IMR-90 (cell line): Measurements from ENCODE around the gene PLIN4. TPM values are rescaled to one million over a fixed set of nuclear protein-coding genes. Genes with fewer than 3 reads are reported as not detected.

Source experiments
- ATAC-seq: fragments of 200-7000 bp; cut with Tn5 transposase; 2 replicates; pipeline ENCODE4 v1.9.1; 2020; ENCODE audit warnings: low read depth, mild to moderate bottlenecking, moderate library complexity
- BruUV-seq: library from RNA; stranded (reverse); fragments of 400-500 nt; replicated peaks from 2 replicates; lab custom pipeline; 2021; lab: Mats Ljungman, UMichigan
- CTCF ChIA-PET: fragments of 300-600 bp; formaldehyde crosslinking; extraction: SDS; loops from one replicate; lab custom pipeline; 2021; ENCODE audit warnings: antibody characterized with exemption; lab: Yijun Ruan, JAX
- POLR2A ChIA-PET: fragments of 300-600 bp; sonication (Branson Sonifier 250); formaldehyde crosslinking; loops from one replicate; lab custom pipeline; 2022; ENCODE audit warnings: antibody characterized with exemption; ENCODE audit not compliant: unreplicated experiment; lab: Charles Lee
- DNase-seq: peaks from one replicate; pipeline ENCODE4 v3.0.0; 2013
- H2AFZ ChIP-seq: replicated peaks from 2 replicates; pipeline ENCODE3; 2013; ENCODE audit warnings: low read length, mild to moderate bottlenecking; ENCODE audit not compliant: poor library complexity
- H2AK5ac ChIP-seq: 2 replicates; pipeline ENCODE4 v1.6.1; 2013; ENCODE audit warnings: low read depth, low read length, inconsistent platforms
- H2AK9ac ChIP-seq: replicated peaks from 2 replicates; pipeline ENCODE3; 2013; ENCODE audit warnings: mild to moderate bottlenecking, low read depth, low read length, moderate library complexity; ENCODE audit not compliant: poor library complexity
- H2BK120ac ChIP-seq: 2 replicates; pipeline ENCODE4 v1.6.1; 2013; ENCODE audit warnings: low read depth, low read length, inconsistent platforms
- H2BK15ac ChIP-seq: 3 replicates; pipeline ENCODE4 v1.6.1; 2013; ENCODE audit warnings: low read depth, low read length, inconsistent platforms
- H2BK20ac ChIP-seq: 2 replicates; pipeline ENCODE4 v1.6.1; 2013; ENCODE audit warnings: low read depth, mild to moderate bottlenecking, inconsistent platforms, low read length, moderate library complexity
- H2BK5ac ChIP-seq: 2 replicates; pipeline ENCODE4 v1.6.1; 2013; ENCODE audit warnings: mild to moderate bottlenecking, low read depth, low read length, inconsistent platforms; ENCODE audit not compliant: poor library complexity, severe bottlenecking
- H3K14ac ChIP-seq: replicated peaks from 2 replicates; pipeline ENCODE4 v1.6.1; 2013; ENCODE audit warnings: low read depth, low read length, inconsistent platforms
- H3K18ac ChIP-seq: 2 replicates; pipeline ENCODE4 v1.6.1; 2013; ENCODE audit warnings: low read depth, low read length, control low read depth
- H3K23ac ChIP-seq: 2 replicates; pipeline ENCODE4 v1.6.1; 2013; ENCODE audit warnings: low read depth, low read length, inconsistent platforms
- H3K27ac ChIP-seq: 2 replicates; pipeline ENCODE4 v1.5.1; 2013; ENCODE audit warnings: mild to moderate bottlenecking, control low read depth, low read length; ENCODE audit not compliant: insufficient read depth
- H3K27me3 ChIP-seq: 2 replicates; pipeline ENCODE4 v1.6.1; 2013; ENCODE audit warnings: low read length; ENCODE audit not compliant: control insufficient read depth, insufficient read depth
- H3K36me3 ChIP-seq: 2 replicates; pipeline ENCODE4 v1.6.1; 2013; ENCODE audit warnings: low read length, mixed read lengths; ENCODE audit not compliant: control insufficient read depth, insufficient read depth
- H3K4ac ChIP-seq: 2 replicates; pipeline ENCODE4 v1.6.1; 2013; ENCODE audit warnings: low read depth, low read length, inconsistent platforms
- H3K4me1 ChIP-seq: 2 replicates; pipeline ENCODE4 v1.6.1; 2013; ENCODE audit warnings: low read length, mixed read lengths; ENCODE audit not compliant: control insufficient read depth, insufficient read depth
- H3K4me2 ChIP-seq: 2 replicates; pipeline ENCODE4 v1.6.1; 2013; ENCODE audit warnings: low read depth, mild to moderate bottlenecking, control low read depth, low read length, moderate library complexity
- H3K4me3 ChIP-seq: 2 replicates; pipeline ENCODE4 v1.5.1; 2013; ENCODE audit warnings: low read depth, mild to moderate bottlenecking, control low read depth, low read length, moderate library complexity; ENCODE audit not compliant: insufficient read depth
- H3K56ac ChIP-seq: 2 replicates; pipeline ENCODE4 v1.6.1; 2013; ENCODE audit warnings: low read length, inconsistent platforms; ENCODE audit not compliant: insufficient read depth; ENCODE audit errors: extremely low read depth
- H3K79me1 ChIP-seq, 2 experiments: 2 replicates each; pipeline ENCODE4 v1.6.1; 2013; ENCODE audit warnings: low read length in 2 of 2, inconsistent platforms in 1 of 2, low read depth in 1 of 2
- H3K9ac ChIP-seq: 2 replicates; pipeline ENCODE4 v1.6.1; 2013; ENCODE audit warnings: low read depth, low read length, control low read depth
- H3K9me1 ChIP-seq: 2 replicates; pipeline ENCODE4 v1.6.1; 2013; ENCODE audit warnings: low read length, inconsistent platforms; ENCODE audit not compliant: insufficient read depth
- H3K9me3 ChIP-seq: 2 replicates; pipeline ENCODE4 v1.6.1; 2013; ENCODE audit warnings: low read length; ENCODE audit not compliant: control insufficient read depth, insufficient read depth
- H4K20me1 ChIP-seq: 2 replicates; pipeline ENCODE4 v1.6.1; 2013; ENCODE audit warnings: low read length, inconsistent platforms; ENCODE audit not compliant: insufficient read depth
- H4K5ac ChIP-seq: 2 replicates; pipeline ENCODE4 v1.6.1; 2013; ENCODE audit warnings: mild to moderate bottlenecking, low read depth, low read length, control low read depth
- H4K8ac ChIP-seq, 2 experiments: 2 replicates each; pipeline ENCODE4 v1.6.1; 2013; ENCODE audit warnings: low read depth in 2 of 2, low read length in 2 of 2, control low read depth in 1 of 2, inconsistent platforms in 1 of 2
- H4K91ac ChIP-seq: 2 replicates; pipeline ENCODE4 v1.6.1; 2013; ENCODE audit warnings: low read depth, low read length, inconsistent platforms; ENCODE audit not compliant: insufficient read depth
- CEBPB ChIP-seq: IDR thresholded peaks from 2 replicates; pipeline ENCODE4 v1.6.1; 2012; ENCODE audit warnings: low read depth, low read length, improper control_type of control experiment
- CHD1 ChIP-seq: IDR thresholded peaks from 2 replicates; pipeline ENCODE4 v1.6.1; 2012; ENCODE audit warnings: low read depth, low read length, improper control_type of control experiment
- FOS ChIP-seq: fragments of 150-350 bp; IDR thresholded peaks from 2 replicates; pipeline ENCODE4 v1.6.1; 2016; ENCODE audit warnings: low read depth, low read length
- MAFK ChIP-seq: IDR thresholded peaks from 2 replicates; pipeline ENCODE4 v1.6.1; 2012; ENCODE audit warnings: low read depth, low read length, improper control_type of control experiment
- MAZ ChIP-seq: IDR thresholded peaks from 2 replicates; pipeline ENCODE4 v1.6.1; 2012; ENCODE audit warnings: low read depth, mild to moderate bottlenecking, low read length, improper control_type of control experiment, moderate library complexity, borderline replicate concordance
- MXI1 ChIP-seq: IDR thresholded peaks from 2 replicates; pipeline ENCODE4 v1.6.1; 2012; ENCODE audit warnings: low read depth, mild to moderate bottlenecking, low read length, moderate library complexity, borderline replicate concordance
- NFE2L2 ChIP-seq: fragments of 150-350 bp; IDR thresholded peaks from 2 replicates; pipeline ENCODE4 v1.6.1; 2016; ENCODE audit warnings: low read depth, mild to moderate bottlenecking, low read length
- POLR2A ChIP-seq: IDR thresholded peaks from 2 replicates; pipeline ENCODE4 v1.6.1; 2012; ENCODE audit warnings: mild to moderate bottlenecking, low read depth, low read length
- RAD21 ChIP-seq: IDR thresholded peaks from 2 replicates; pipeline ENCODE4 v1.6.1; 2012; ENCODE audit warnings: low read length, improper control_type of control experiment
- RCOR1 ChIP-seq: IDR thresholded peaks from 2 replicates; pipeline ENCODE4 v1.6.1; 2012; ENCODE audit warnings: mild to moderate bottlenecking, low read length, improper control_type of control experiment; ENCODE audit not compliant: insufficient replicate concordance
- RFX5 ChIP-seq: IDR thresholded peaks from 2 replicates; pipeline ENCODE4 v1.8.0; 2012; ENCODE audit warnings: low read depth, mild to moderate bottlenecking, low read length, moderate library complexity
- SMC3 ChIP-seq: fragments of 150-350 bp; IDR thresholded peaks from 2 replicates; pipeline ENCODE4 v1.6.1; 2016; ENCODE audit warnings: low read depth, mild to moderate bottlenecking, antibody characterized with exemption, low read length, moderate library complexity
- WGBS, 2 experiments: methylation state at CpG; one replicate each; pipeline versions ENCODE4 v1.1.5 to v1.1.7; 2013; ENCODE audit warnings: missing lambda C conversion rate in 2 of 2; ENCODE audit not compliant: insufficient read length in 1 of 2; ENCODE audit errors: extremely low coverage in 2 of 2; 5-methylcytosine and 5-hydroxymethylcytosine counted together
- dilution Hi-C: fragments of 300-500 bp; cut with HindIII; formaldehyde crosslinking; loops from one replicate; pipeline ENCODE4 v1.14.3; 2018; ENCODE audit warnings: low sequenced_read_pairs; ENCODE audit not compliant: unreplicated experiment
- in situ Hi-C: fragments of 300-500 bp; cut with MboI; formaldehyde crosslinking; loops from 3 replicates; pipeline ENCODE4 v1.14.3; 2019; ENCODE audit warnings: low sequenced_read_pairs, inconsistent platforms, mixed read lengths
- intact Hi-C: fragments of 100-400 bp; cut with micrococcal nuclease; formaldehyde crosslinking; loops from 2 replicates; pipeline ENCODE4 v1.10.0; 2022
- polyA plus RNA-seq, 3 experiments: library from polyadenylated mRNA; depleted of rRNA; stranded (reverse); fragments of >200 nt; gene quantifications; 2 replicates each; pipeline ENCODE4 v1.2.3, GENCODE V29; 2012; ENCODE audit warnings: low replicate concordance in 1 of 3
- total RNA-seq: library from RNA; depleted of rRNA; stranded (reverse); fragments of >200 nt; gene quantifications from 2 replicates; pipeline ENCODE4 v1.2.3, GENCODE V29; 2012

The PLIN4 gene
- total and polyA plus RNA-seq, 2 of the 4 experiments (the other 2 are of a cell fraction) = under 0.01 to 0.09 TPM

- ChIA-PET POLR2A (no interaction called here), CTCF (no interaction called here)
- no peaks in the 10 kb centered on the region for H3K36me3 ChIP-seq
- no peak for DNase-seq
- no peak overlapping the region for H2BK15ac ChIP-seq
- no peak overlapping the region for H4K91ac ChIP-seq
- H4K8ac ChIP-seq = no peak overlapping the region
- H3K23ac ChIP-seq = no peak overlapping the region
- no peaks in the 10 kb centered on the region for H3K9me3 ChIP-seq
- intact Hi-C loops (no loop called here), in situ Hi-C loops (no loop called here), dilution Hi-C loops (no loop called here)
- no peak overlapping the region for H3K56ac ChIP-seq
- no peaks in the 10 kb centered on the region for H4K20me1 ChIP-seq
- no peak overlapping the region for H3K14ac ChIP-seq
- no peak for ATAC-seq
- no peak overlapping the region for H2AK9ac ChIP-seq
- H3K4me3 ChIP-seq = no peak overlapping the region
- H2BK20ac ChIP-seq = no peak overlapping the region
- WGBS, 2 experiments = 84% methylated on average over 7 of the region's 18 CpGs; no CpG with 5 or more reads in 1 of the 2 experiments
- peak overlapping the region; percentile 32 for H2AFZ ChIP-seq
- TF ChIP-seq CHD1 = no peak
- no peak for TF ChIP-seq NFE2L2
- no peak for TF ChIP-seq FOS
- no peak for TF ChIP-seq MAZ
- TF ChIP-seq RFX5 = no peak
- no peak for TF ChIP-seq MAFK
- TF ChIP-seq RAD21 = no peak
- no peak for TF ChIP-seq POLR2A
- no peak for TF ChIP-seq MXI1
- no peak for TF ChIP-seq RCOR1
- no peak for TF ChIP-seq CEBPB
- TF ChIP-seq SMC3 = no peak
- H3K27me3 ChIP-seq = peaks cover 2% of the 10 kb centered on the region; the same call in 1 of the 2 replicates
- no peak overlapping the region for H3K27ac ChIP-seq
- no peak overlapping the region for H3K18ac ChIP-seq
- no peak overlapping the region for H3K4ac ChIP-seq
- H3K79me1 ChIP-seq = no peaks in the 10 kb centered on the region
- no peak overlapping the region for H2AK5ac ChIP-seq
- no peak overlapping the region for H2BK120ac ChIP-seq
- H4K5ac ChIP-seq = no peak overlapping the region
- H3K4me2 ChIP-seq = no peak overlapping the region
- no peak overlapping the region for H2BK5ac ChIP-seq
- H3K9me1 ChIP-seq = no peaks in the 10 kb centered on the region
- no TSS peak for BruUV-seq
- H3K9ac ChIP-seq = no peak overlapping the region
- no peaks in the 10 kb centered on the region for H3K4me1 ChIP-seq
These were observed 31.7 kb upstream of the PLIN4 start for GRCh38 chr19:4550018-4550417.
